LNCAP (cell line): ENCODE measurements around the gene SERBP1.

Source experiments
- CTCF ChIP-seq: fragments of 450-650 bp; IDR thresholded peaks from 2 replicates; pipeline ENCODE4 v1.5.1; 2017; ENCODE audit warnings: mild to moderate bottlenecking

Gene SERBP1

GRCh38 chr1:67399199-67399993 is 30.8 kb downstream of the SERBP1 start:
- TF ChIP-seq CTCF, result no peak

GRCh38 chr1:67394548-67394947 is 35.7 kb downstream of the SERBP1 start:
- no peak for TF ChIP-seq CTCF

GRCh38 chr1:67393737-67394136 is 36.5 kb downstream of the SERBP1 start:
- no peak for TF ChIP-seq CTCF

GRCh38 chr1:67393240-67393639 is 37.0 kb downstream of the SERBP1 start:
- TF ChIP-seq CTCF, result no peak

- no peak for TF ChIP-seq CTCF
Observed at GRCh38 chr1:67390041-67390887, 39.9 kb downstream of the SERBP1 start.

- no peak for TF ChIP-seq CTCF
Observed at GRCh38 chr1:67383999-67384638, 46.1 kb downstream of the SERBP1 start.

GRCh38 chr1:67382292-67382691 is 47.9 kb downstream of the SERBP1 start:
- no peak for TF ChIP-seq CTCF
